Measurements from ENCODE around the gene HIRIP3.

GRCh38 chr16:30006095-30006473 is 10.7 kb upstream of the HIRIP3 start:
- TF ChIP-seq, protein P1, sequence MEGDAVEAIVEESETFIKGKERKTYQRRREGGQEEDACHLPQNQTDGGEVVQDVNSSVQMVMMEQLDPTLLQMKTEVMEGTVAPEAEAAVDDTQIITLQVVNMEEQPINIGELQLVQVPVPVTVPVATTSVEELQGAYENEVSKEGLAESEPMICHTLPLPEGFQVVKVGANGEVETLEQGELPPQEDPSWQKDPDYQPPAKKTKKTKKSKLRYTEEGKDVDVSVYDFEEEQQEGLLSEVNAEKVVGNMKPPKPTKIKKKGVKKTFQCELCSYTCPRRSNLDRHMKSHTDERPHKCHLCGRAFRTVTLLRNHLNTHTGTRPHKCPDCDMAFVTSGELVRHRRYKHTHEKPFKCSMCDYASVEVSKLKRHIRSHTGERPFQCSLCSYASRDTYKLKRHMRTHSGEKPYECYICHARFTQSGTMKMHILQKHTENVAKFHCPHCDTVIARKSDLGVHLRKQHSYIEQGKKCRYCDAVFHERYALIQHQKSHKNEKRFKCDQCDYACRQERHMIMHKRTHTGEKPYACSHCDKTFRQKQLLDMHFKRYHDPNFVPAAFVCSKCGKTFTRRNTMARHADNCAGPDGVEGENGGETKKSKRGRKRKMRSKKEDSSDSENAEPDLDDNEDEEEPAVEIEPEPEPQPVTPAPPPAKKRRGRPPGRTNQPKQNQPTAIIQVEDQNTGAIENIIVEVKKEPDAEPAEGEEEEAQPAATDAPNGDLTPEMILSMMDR (IDR thresholded peaks at IDR 0.05; ENCODE audit: low read length), result no peak
- no peak for TF ChIP-seq EZH2 (optimal IDR thresholded peaks at IDR 0.05; ENCODE audit: low read depth, low read length)
- TF ChIP-seq EZH2phosphoT487 (IDR thresholded peaks at IDR 0.05; ENCODE audit: low read length), result no peak
